ENCODE measurements around the gene BAMBI.

- TF ChIP-seq CTCF (IDR thresholded peaks at IDR 0.05; ENCODE audit: low read length) (peak; percentile 37), EZH2 (optimal IDR thresholded peaks at IDR 0.05; ENCODE audit: low read depth, low read length) (no peak), EZH2phosphoT487 (IDR thresholded peaks at IDR 0.05; ENCODE audit: low read length) (no peak)
These were observed at the start of gene BAMBI for GRCh38 chr10:28676968-28677887.
